ENCODE data around the gene DHDH. TPM values are rescaled to one million over a fixed set of nuclear protein-coding genes. Genes with fewer than 3 reads are reported as not detected.

The DHDH gene
- total RNA-seq, 1 donor from 2014 or later, result 0.32 TPM

- peak; percentile 90 for DNase-seq (ENCODE audit: low read depth)
Measured at GRCh38 chr19:48965806-48966540, 32.5 kb downstream of the DHDH start.

DNA sequence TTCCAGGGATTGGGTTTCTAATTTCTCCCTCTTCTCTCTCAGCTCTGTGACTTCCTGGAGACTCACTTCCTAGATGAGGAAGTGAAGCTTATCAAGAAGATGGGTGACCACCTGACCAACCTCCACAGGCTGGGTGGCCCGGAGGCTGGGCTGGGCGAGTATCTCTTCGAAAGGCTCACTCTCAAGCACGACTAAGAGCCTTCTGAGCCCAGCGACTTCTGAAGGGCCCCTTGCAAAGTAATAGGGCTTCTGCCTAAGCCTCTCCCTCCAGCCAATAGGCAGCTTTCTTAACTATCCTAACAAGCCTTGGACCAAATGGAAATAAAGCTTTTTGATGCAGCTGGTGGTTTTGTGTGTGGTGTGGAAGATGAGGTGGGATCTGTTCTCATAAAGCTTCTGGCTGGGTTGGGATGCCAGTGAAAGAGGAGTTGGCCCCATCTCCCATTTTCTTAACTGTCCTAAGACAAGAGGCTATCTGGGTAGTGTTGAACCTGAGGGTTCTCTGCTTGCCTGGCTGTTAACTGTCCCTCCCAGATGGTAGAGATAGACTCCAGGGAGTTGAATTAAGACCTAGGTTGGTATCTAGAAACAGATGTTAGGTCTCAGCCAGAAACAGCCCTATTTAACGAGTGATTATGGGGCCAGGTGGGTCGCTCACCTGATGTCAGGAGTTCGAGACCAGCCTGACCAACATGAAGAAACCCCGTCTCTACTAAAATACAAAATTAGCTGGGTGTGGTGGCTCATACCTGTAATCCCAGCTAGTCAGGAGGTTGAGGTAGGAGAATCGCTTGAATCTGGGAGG lies 33.2 kb downstream of the DHDH start:
- DNase-seq (ENCODE audit: low read depth), result peak; percentile 57

- DNase-seq (ENCODE audit: low read depth), result peak; percentile 59
Measured at GRCh38 chr19:48967346-48968178, 34.1 kb downstream of the DHDH start.

DNA sequence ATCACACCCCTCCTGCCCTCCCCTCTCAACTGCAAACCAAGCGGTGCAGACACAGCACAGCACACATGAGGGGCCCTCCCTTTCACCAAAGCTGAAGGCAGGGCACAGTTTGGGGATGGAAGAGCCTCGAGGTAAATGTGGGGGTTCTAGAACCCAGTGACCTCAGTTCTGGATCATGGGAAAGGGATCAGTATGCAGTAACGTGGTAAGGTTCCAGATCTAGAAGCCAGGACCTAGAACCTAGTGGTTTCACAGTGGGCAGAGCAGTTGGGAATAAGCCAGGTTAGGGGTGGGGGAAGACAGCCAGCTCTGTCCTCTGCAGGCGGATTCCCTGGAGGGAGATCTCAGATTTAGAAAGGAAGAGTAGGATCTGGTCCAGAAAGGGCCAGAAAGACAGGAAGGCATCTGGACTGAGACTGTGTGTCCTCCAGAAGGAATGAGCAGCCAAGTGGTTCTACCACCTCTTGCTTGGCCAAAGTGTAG lies 34.7 kb downstream of the DHDH start:
- DNase-seq (ENCODE audit: low read depth), result peak; percentile 45

DNA sequence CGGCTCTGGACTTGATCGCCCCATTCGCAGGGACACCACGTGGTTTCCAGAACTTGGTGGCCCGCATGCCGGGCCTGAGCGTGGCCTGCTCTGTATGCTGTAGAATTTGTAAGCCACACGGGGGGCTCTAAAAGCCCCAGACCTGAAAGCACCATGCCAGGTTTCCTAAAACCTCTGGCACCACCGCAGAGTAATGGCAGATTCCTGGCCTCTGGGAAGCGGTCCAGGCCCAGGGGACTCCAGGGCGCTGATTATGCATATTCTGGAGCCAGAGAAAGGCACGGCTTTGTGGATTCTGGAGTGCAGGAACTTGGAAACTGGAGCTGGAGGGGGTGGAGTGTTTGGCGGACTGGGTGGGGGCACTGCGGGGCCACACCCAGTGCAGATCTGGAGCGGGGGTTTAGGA lies 35.3 kb downstream of the DHDH start:
- no peak for DNase-seq (ENCODE audit: low read depth)

- no peak for DNase-seq (ENCODE audit: low read depth)
Measured at GRCh38 chr19:48969276-48970138, 36.0 kb downstream of the DHDH start.

- DNase-seq (ENCODE audit: low read depth), result no peak
Measured at GRCh38 chr19:48970139-48970766, 36.8 kb downstream of the DHDH start.

DNA sequence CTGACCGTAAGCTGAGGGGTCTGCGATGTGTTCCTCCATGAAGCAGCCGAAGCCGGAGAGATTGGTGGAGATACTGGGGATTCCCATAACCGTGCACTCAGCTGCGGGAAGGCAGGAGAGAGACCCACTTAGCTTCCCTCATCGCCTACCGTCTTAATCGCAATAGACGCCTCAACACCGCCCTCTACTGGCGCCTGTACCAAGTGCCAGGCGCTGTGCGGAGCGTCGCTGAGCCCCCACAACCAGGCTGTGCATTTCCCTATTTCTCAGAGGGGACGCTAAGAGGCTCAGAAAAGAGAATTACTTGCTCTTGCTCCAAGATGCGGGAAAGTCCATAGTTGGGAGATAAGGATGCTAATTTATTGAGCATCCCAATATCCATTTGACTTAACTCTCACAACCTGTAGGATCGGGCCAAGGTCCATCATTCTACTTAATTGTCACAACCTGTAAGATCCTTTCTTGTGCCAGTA lies 37.5 kb downstream of the DHDH start:
- peak; percentile 48 for DNase-seq (ENCODE audit: low read depth)

- DNase-seq (ENCODE audit: low read depth), result no peak
Measured at GRCh38 chr19:48975947-48976847, 42.7 kb downstream of the DHDH start.

DNA sequence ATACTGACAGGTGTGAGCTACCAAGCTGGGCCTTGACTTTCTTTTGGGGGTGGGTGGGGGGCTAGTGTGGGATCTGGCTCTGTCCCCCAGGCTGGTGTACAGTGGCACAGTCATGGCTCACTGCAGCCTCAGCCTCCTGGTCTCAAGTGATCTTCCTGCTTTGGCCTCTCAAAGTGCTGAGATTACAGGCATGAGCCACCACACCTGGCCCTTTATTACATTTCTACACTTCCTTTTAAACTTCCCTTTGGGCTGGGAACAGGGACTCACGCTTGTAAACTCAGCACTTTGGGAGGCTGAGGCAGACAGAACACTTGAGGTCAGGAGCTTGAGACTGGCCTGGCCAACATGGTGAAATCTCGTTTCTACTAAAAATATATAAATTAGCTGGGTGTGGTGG lies 43.6 kb downstream of the DHDH start:
- DNase-seq (ENCODE audit: low read depth), result no peak

DNA sequence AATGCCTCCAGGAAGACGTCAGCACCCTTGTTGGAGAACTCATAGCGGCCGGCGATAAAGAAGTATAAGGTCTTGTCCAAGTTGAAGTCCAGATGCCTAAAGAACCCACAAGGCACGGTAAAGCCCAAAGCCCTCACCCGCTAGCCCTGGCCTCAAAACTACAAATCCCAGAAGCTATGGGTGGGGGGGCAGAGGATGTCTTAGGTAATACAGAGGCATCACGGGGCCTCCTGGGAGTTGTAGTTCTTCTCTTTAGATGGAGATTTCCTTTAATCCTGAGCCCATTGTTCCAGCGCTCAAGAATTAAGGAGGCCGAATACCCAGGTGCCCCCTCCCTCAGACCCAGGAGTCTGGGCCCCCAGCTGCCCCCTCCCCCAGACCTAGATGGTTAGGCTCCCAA lies 48.8 kb downstream of the DHDH start:
- no peak for DNase-seq (ENCODE audit: low read depth)

DNA sequence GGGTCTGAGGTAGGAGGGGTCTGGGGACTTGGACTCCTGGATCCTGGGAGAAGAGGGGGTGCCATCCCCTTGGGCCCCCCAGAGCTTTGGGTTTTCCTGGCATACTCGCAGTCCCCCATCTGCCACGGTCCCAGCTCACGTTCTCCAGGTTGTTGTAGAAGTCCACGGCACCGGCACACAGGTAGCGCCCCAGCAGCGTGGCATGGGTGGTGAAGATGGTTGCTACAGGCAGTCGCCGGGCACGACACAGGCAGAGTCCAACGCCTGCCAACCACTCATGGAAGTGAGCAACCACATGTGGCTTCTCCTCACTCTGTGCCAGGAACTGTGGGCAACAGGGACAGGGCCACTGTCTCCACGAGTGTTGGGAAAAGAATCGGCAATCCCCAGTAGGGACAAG lies 52.2 kb downstream of the DHDH start:
- DNase-seq (ENCODE audit: low read depth), result no peak

GRCh38 chr19:48986211-48986610 lies 52.7 kb downstream of the DHDH start:
- DNase-seq (ENCODE audit: low read depth), result no peak

GRCh38 chr19:48987323-48987722 lies 53.8 kb downstream of the DHDH start:
- no peak for DNase-seq (ENCODE audit: low read depth)

DNA sequence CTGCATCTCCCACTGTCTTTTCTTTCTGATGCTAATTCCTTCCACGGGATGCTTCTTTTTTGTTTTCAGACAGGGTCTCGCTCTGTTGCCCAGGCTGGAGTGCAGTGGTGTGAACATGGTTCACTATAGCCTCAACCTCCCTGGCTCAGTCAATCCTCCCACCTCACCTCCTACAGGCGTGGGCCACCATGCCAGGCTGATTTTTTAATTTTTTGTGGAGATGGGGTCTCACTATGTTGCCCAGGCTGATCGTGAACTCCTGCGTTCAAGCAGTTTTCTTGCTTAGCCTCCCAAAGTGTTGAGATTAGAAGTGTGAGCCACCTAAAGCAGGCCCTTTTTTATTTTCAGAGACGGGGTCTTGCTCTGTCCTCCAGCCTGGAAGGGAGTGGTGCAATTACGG lies 54.8 kb downstream of the DHDH start:
- DNase-seq (ENCODE audit: low read depth), result no peak

GRCh38 chr19:48988860-48989259 lies 55.4 kb downstream of the DHDH start:
- DNase-seq (ENCODE audit: low read depth), result no peak

DNA sequence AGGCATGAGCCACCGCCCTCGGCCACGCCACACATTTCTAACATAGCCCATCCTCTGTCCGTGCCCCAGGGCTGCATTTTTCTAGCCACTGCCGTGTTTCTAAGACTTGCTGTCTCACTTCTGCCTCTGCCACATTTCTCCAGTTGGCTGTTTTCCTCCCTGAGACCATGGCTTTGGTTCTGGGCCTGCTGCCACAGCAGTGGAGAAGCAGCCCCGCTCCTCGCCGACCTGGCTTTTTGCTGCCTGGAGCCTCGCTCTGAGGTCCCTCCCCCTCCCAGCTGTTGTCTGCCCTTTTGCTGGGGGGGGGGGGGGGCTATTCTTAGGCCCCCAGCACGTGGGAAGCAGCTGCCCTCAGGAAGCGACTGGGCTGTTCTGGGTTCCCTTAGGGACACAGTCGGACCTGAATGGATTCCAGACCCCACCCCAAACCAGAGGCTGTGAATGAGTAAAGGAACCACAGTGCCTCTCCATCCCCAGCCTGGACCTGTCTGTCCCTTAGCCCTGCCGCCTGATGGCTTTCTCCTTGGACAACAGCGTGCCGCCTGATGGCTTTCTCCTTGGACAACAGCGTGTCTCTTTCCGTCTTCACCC lies 56.3 kb downstream of the DHDH start:
- DNase-seq (ENCODE audit: low read depth), result peak; percentile 99

- DNase-seq (ENCODE audit: low read depth), result peak; percentile 59
Measured at GRCh38 chr19:48990400-48990799, 56.9 kb downstream of the DHDH start.

Data from myocyte (in vitro differentiated cells).